Esophagus muscularis mucosa (tissue), 4 donors: ENCODE data around the gene PLEKHM1. TPM values are rescaled to one million over a fixed set of nuclear protein-coding genes. Genes with fewer than 3 reads are reported as not detected.

ENCODE experiments used
- DNase-seq: peaks from one replicate; pipeline ENCODE4 v3.0.0-alpha.2; 2017; ENCODE audit errors: extremely low spot score
- H3K27ac ChIP-seq, 4 donors: fragments of 200-600 bp; sonication (generic); replicated peaks in 1 of 4; 1 replicate in 3 of 4; 2 replicates in 1 of 4; pipeline ENCODE4 v1.5.1; 2016 to 2019; ENCODE audit warnings: mild to moderate bottlenecking in 1 of 4
- H3K27me3 ChIP-seq, 4 donors: fragments of 200-600 bp; sonication (generic); one replicate each; pipeline versions ENCODE4 v1.5.1 to v1.6.0; 2016 to 2019
- H3K36me3 ChIP-seq, 4 donors: fragments of 200-600 bp; sonication (generic); one replicate each; pipeline ENCODE4 v1.5.1; 2016 to 2019
- H3K4me1 ChIP-seq, 4 donors: fragments of 200-600 bp; sonication (generic); one replicate each; pipeline ENCODE4 v1.5.1; 2016 to 2019
- H3K4me3 ChIP-seq, 4 donors: fragments of 200-600 bp; sonication (generic); 1 replicate in 2 of 4; 2 replicates in 2 of 4; pipeline ENCODE4 v1.5.1; 2016 to 2019; ENCODE audit warnings: mild to moderate bottlenecking in 4 of 4, moderate library complexity in 1 of 4
- H3K9me3 ChIP-seq, 4 donors: fragments of 200-600 bp; sonication (generic); 1 replicate in 3 of 4; 2 replicates in 1 of 4; pipeline ENCODE4 v1.5.1; 2016 to 2019
- CTCF ChIP-seq, 3 experiments: fragments of 200-600 bp in 2 of 3; fragments of 450-650 bp in 1 of 3; sonication (generic) in 2 of 3; IDR thresholded peaks; one replicate each; pipeline ENCODE4 v1.5.1; 2017 to 2019; ENCODE audit warnings: antibody characterized with exemption in 3 of 3, mild to moderate bottlenecking in 2 of 3, moderate library complexity in 1 of 3
- EP300 ChIP-seq: sonication (generic); formaldehyde crosslinking; IDR thresholded peaks from one replicate; pipeline ENCODE4 v1.6.1; 2017; ENCODE audit warnings: antibody characterized with exemption
- POLR2A ChIP-seq: fragments of 450-650 bp; IDR thresholded peaks from one replicate; pipeline ENCODE4 v1.6.1; 2017; ENCODE audit warnings: antibody characterized with exemption, moderate library complexity, mild to moderate bottlenecking, low read depth
- POLR2AphosphoS5 ChIP-seq, 2 donors: sonication (generic); formaldehyde crosslinking; IDR thresholded peaks; one replicate each; pipeline ENCODE4 v1.6.1; 2017; ENCODE audit warnings: antibody characterized with exemption in 2 of 2
- WGBS: methylation state at CpG from one replicate; pipeline ENCODE4 v1.1.5; 2018; 5-methylcytosine and 5-hydroxymethylcytosine counted together
- intact Hi-C: fragments of 100-400 bp; cut with DNase I; formaldehyde crosslinking; loops from one replicate; pipeline ENCODE4 v1.15.1; 2023
- total RNA-seq, 4 donors: library from RNA; depleted of rRNA; stranded (reverse); fragments of >200 nt; gene quantifications; one replicate each; pipeline versions ENCODE4 v1.1.0 to v1.2.1, GENCODE V29; 2016

Gene PLEKHM1
- total RNA-seq, 4 donors from 2014 or later, result 28.5 to 38.0 (median 36.0) TPM

- WGBS, result 27% methylated on average over 6 of the region's 66 CpGs
- TF ChIP-seq POLR2AphosphoS5 (IDR thresholded peaks at IDR 0.05) (peak in 1 of 2 donors; percentile 18), POLR2A (no peak), CTCF (IDR thresholded peaks at IDR 0.05) (no peak), EP300 (no peak)
- Histone ChIP-seq H3K4me1 (peaks cover 45 to 60% (median 57%) of the 10 kb centered on the region in 4 donors), H3K4me3 (peak within 1 kb of the TSS; percentile 47 to 66 (median 56)), H3K27ac (peak within 1 kb of the TSS; percentile 60 to 77 (median 69)), H3K36me3 (peaks cover 11 to 40% (median 27%) of the 10 kb centered on the region in 4 donors), H3K27me3 (peaks cover 4 to 61% (median 27%) of the 10 kb centered on the region in 4 donors), H3K9me3 (no peaks in the 10 kb centered on the region)
- DNase-seq, result no peak
- intact Hi-C loops, result no loop called here
These were observed 57.9 kb downstream of the PLEKHM1 start, which contains the start of gene ARHGAP27 for GRCh38 chr17:45432405-45433158. Gene ARHGAP27 (minus strand): TSS chr17:45432870. CDS start chr17:45430279, 2,591 bp downstream.

DNA sequence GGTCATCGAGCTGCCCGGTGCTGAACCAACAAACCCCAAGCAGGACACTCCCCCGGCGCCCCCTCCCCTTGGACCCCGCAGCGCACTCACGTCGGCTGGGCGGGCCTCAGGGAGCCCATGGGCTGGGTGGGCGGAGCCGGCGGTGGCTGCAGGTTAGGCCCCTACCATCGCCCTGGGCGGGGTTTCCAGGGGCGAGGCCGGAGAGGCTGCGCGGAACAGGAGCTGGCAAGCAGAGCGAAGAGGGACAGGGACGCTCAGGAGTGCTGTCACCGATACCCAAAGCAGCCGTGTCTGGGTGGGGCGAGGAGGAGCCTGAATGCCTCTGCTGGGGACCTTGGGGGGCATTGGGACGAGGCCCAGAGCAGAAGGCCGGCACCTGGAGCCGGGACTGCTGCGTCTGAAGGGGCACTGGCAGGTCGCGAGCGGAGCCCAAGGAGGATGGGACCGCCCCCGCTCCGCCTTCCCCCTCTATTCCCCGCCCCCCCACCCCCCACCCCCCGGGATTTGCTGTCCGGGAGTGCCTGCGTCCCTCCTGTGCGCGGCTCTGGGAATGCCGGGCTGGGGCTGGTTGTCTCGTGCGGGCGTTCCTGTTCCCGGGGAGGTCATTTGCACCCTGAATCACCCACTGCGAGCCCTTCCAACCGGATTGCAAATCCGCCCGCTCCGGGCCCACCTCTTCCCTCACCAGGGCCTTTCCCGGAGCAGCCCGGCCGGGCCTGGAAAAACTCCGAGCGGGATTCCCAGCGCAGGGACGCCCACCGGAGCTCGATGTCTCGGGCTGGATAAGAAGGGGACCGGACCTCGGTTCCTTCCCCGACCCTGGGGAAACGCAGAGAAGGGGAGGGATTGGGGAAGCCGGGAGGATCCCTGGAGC lies 58.8 kb downstream of the PLEKHM1 start:
- Histone ChIP-seq H3K36me3 (peaks cover 2 to 32% (median 22%) of the 10 kb centered on the region in 4 donors), H3K9me3 (no peaks in the 10 kb centered on the region), H3K4me3 (peak overlapping the region; percentile 47 to 66 (median 56)), H3K27me3 (peaks cover 4 to 69% (median 27%) of the 10 kb centered on the region in 4 donors), H3K27ac (peak overlapping the region; percentile 60 to 77 (median 69)), H3K4me1 (peaks cover 45 to 61% (median 58%) of the 10 kb centered on the region in 4 donors)
- no peak for TF ChIP-seq CTCF (IDR thresholded peaks at IDR 0.05)
- no peak for TF ChIP-seq EP300
- TF ChIP-seq POLR2AphosphoS5 (IDR thresholded peaks at IDR 0.05), result no peak
- TF ChIP-seq POLR2A, result no peak
- DNase-seq, result no peak
- 2% methylated on average over 24 of the region's 64 CpGs for WGBS
- intact Hi-C loops, result no loop called here

DNA sequence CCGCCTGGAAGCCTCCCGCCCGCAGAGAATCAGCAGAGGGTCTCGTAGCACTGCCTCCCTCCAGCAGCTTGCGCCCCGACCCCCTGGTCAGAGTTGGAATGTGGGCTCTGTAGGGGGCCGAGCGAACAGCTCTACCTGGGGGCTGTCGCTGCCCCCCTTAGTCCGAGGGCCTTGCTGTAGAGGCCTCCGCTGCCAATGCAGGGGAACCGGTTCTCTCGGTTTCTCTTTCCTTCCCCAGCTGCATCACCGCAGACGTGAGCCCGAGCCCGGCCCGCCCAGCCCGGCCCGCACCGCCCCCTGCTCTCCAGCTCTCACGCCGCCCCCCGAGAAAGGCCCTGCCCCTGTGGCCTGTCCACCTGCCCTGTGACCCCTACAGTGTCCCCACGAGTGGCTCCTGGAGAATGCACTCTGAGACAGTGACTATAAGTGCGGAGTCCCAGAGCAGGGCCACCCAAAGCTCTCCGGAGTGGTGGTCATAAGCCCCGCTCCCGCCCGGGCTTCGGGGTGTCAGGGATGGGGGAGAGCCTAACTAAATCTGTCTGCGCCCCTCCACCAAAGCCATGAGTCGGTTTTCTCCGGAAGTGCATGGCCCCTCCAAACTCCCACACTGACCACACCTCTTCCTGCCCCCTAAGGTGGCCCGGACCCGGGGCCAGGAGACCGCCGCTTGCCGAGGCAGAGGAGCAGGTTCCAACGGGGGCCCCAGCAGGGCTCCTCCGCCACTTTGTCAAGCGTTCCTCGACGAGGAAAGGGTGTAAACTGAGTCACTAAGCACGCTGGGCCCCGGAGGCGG lies 59.6 kb downstream of the PLEKHM1 start:
- Histone ChIP-seq H3K9me3 (no peaks in the 10 kb centered on the region), H3K4me3 (peak overlapping the region; percentile 47 to 66 (median 56)), H3K27ac (peak overlapping the region in 2 of 4 donors; percentile 72 to 77), H3K4me1 (peaks cover 46 to 61% (median 58%) of the 10 kb centered on the region in 4 donors), H3K36me3 (peaks cover 0 to 24% (median 14%) of the 10 kb centered on the region in 4 donors), H3K27me3 (peaks cover 4 to 71% (median 27%) of the 10 kb centered on the region in 4 donors)
- intact Hi-C loops, result no loop called here
- TF ChIP-seq EP300, result no peak
- DNase-seq, result no peak
- WGBS, result 23% methylated on average over 17 of the region's 47 CpGs

DNA sequence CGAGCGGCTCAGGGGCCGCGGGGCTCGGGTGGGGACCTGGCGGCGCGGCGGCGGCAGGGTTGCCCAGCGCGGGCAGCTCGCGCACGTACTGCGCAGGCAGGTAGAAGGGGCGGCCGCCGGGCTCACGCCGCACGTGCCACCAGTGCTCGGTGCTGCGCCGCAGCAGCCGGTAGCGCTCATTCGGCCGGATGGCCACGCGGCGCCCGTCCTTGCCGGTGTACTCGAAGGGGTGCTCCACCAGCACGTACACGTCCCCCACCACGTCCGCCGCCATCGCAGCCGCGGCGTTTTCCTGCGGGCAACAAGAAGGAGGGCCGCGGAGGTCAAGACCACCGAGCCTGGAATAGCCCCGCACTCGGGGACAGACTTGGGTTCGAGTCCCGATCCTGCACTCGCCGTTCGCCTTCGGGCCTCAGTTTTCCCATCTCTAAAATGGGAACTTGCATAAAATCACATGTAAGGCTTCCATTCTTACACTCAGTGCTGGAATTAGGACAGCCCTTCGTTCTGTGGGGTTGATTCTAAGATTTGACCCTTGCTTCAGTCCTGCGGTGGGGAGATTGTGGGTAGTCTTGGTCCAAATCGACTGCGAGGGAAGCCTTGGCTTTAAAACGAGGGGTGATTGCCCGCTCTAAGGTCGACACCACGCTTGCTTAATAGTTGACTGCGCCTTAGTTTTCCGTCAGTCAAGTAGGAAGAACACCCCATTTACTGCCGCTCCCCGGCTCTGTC lies 60.3 kb downstream of the PLEKHM1 start:
- no peak for TF ChIP-seq EP300
- TF ChIP-seq POLR2A, result no peak
- intact Hi-C loops, result no loop called here
- H3K27me3 ChIP-seq, result peaks cover 4 to 71% (median 27%) of the 10 kb centered on the region in 4 donors
- peaks cover 0 to 16% (median 8%) of the 10 kb centered on the region in 4 donors for H3K36me3 ChIP-seq
- H3K4me1 ChIP-seq, result peaks cover 54 to 61% (median 60%) of the 10 kb centered on the region in 4 donors
- no peaks in the 10 kb centered on the region for H3K9me3 ChIP-seq
- WGBS, result 53% methylated on average over 35 of the region's 68 CpGs
- H3K27ac ChIP-seq, result no peak overlapping the region
- no peak for DNase-seq
- peak overlapping the region; percentile 47 to 66 (median 56) for H3K4me3 ChIP-seq
